ENCODE measurements around the gene DENND10.

DENND10 gene

DNA sequence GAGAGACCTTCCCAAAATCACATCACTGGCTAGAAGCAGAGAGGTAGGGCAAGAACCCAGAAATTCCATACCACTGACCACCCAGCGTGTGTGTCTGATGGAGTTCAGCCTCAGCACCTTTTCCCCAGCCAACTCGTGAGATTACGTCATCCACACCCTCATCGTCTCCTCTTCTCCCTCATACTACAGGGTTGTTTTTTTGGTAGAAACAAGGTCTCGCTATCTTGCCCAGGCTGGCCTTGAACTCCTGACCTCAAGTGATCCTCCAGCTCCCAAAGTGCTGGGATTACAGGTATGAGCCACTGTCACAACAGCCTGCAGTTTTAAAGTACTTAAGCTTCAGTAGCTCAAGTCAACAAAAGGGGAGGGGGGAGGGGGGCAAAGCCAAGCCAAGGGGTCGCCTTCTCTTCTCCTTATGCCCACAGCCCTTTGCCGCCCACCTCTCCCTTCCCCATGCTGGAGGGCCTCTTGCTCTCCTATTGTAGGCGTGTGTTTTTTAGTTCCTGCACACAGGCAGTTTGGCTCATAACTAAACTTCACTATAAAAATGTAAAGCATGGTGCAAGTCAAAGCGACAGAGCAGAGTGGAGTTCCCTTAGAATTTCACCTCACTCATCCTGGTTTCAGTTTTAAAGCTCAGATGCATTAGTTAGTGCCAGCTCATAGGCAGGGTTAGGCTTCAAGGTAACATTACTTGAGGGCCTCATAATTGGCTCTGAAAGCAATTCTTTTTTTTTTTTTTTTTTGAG is 79.9 kb downstream of the DENND10 start:
- Histone ChIP-seq H3K4me3 (ENCODE audit: low read length) (no peak overlapping the region), H3K36me3 (replicated peaks; ENCODE audit: low read depth, low read length) (no peaks in the 10 kb centered on the region), H3K9me3 (ENCODE audit: insufficient read depth, low read length) (no peaks in the 10 kb centered on the region), H2AFZ (ENCODE audit: low read depth, low read length) (no peak overlapping the region), H3K27me3 (ENCODE audit: low read depth, low read length) (no peaks in the 10 kb centered on the region), H3K79me2 (ENCODE audit: low read length) (no peaks in the 10 kb centered on the region), H3K9ac (ENCODE audit: low read length) (no peak overlapping the region), H3K4me2 (ENCODE audit: low read length) (no peak overlapping the region), H4K20me1 (ENCODE audit: insufficient read depth, low read length) (no peaks in the 10 kb centered on the region), H3K4me1 (ENCODE audit: low read length) (peaks cover 4% of the 10 kb centered on the region), H3K27ac (ENCODE audit: low read length) (no peak overlapping the region)
- TF ChIP-seq, protein P1, sequence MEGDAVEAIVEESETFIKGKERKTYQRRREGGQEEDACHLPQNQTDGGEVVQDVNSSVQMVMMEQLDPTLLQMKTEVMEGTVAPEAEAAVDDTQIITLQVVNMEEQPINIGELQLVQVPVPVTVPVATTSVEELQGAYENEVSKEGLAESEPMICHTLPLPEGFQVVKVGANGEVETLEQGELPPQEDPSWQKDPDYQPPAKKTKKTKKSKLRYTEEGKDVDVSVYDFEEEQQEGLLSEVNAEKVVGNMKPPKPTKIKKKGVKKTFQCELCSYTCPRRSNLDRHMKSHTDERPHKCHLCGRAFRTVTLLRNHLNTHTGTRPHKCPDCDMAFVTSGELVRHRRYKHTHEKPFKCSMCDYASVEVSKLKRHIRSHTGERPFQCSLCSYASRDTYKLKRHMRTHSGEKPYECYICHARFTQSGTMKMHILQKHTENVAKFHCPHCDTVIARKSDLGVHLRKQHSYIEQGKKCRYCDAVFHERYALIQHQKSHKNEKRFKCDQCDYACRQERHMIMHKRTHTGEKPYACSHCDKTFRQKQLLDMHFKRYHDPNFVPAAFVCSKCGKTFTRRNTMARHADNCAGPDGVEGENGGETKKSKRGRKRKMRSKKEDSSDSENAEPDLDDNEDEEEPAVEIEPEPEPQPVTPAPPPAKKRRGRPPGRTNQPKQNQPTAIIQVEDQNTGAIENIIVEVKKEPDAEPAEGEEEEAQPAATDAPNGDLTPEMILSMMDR (IDR thresholded peaks at IDR 0.05; ENCODE audit: low read depth, low read length), result no peak
- TF ChIP-seq EZH2phosphoT487 (IDR thresholded peaks at IDR 0.05; ENCODE audit: low read depth), result no peak
